Gastroesophageal sphincter (tissue), 4 donors: ENCODE data around the gene AEBP1. TPM values are rescaled to one million over a fixed set of nuclear protein-coding genes. Genes with fewer than 3 reads are reported as not detected.
A peak's percentile ranks its signal among the peaks of the same experiment; 100 is the strongest.

Source experiments
- ATAC-seq: fragments of 150-250 bp; one replicate; pipeline ENCODE4 v1.9.1; 2016; ENCODE audit warnings: mild to moderate bottlenecking, moderate library complexity
- H3K27ac ChIP-seq, 4 donors: fragments of 200-600 bp; sonication (generic) in 3 of 4; 1 replicate in 3 of 4; 2 replicates in 1 of 4; pipeline ENCODE4 v1.5.1; 2016 to 2019
- H3K27me3 ChIP-seq: fragments of 200-600 bp; sonication (generic); one replicate; pipeline ENCODE4 v1.5.1; 2019
- H3K36me3 ChIP-seq, 2 donors: fragments of 200-600 bp; sonication (generic); one replicate each; pipeline ENCODE4 v1.5.1; 2019; ENCODE audit warnings: control low read depth in 1 of 2
- H3K4me1 ChIP-seq, 3 donors: fragments of 200-600 bp; sonication (generic); 1 replicate in 2 of 3; 2 replicates in 1 of 3; pipeline ENCODE4 v1.5.1; 2016 to 2019; ENCODE audit warnings: control low read depth in 2 of 3
- H3K4me3 ChIP-seq, 2 donors: fragments of 200-600 bp; sonication (generic); one replicate each; pipeline ENCODE4 v1.5.1; 2019; ENCODE audit warnings: mild to moderate bottlenecking in 1 of 2, moderate library complexity in 1 of 2
- H3K9me3 ChIP-seq, 3 donors: fragments of 200-600 bp; sonication (generic); one replicate each; pipeline ENCODE4 v1.5.1; 2017 to 2019; ENCODE audit warnings: control low read depth in 2 of 3
- EP300 ChIP-seq: sonication (generic); formaldehyde crosslinking; IDR thresholded peaks from one replicate; pipeline ENCODE4 v1.6.1; 2017; ENCODE audit warnings: antibody characterized with exemption, mild to moderate bottlenecking
- POLR2A ChIP-seq, 2 donors: fragments of 450-650 bp; IDR thresholded peaks; one replicate each; pipeline ENCODE4 v1.6.1; 2017; ENCODE audit warnings: antibody characterized with exemption in 2 of 2, mild to moderate bottlenecking in 2 of 2, moderate library complexity in 1 of 2
- POLR2AphosphoS5 ChIP-seq: sonication (generic); formaldehyde crosslinking; IDR thresholded peaks from one replicate; pipeline ENCODE4 v1.6.1; 2017; ENCODE audit warnings: antibody characterized with exemption
- WGBS, 2 donors: methylation state at CpG; one replicate each; pipeline ENCODE4 v1.1.5; 2018; ENCODE audit warnings: low coverage in 1 of 2; 5-methylcytosine and 5-hydroxymethylcytosine counted together
- total RNA-seq, 4 donors: library from RNA; depleted of rRNA; stranded (reverse); fragments of >200 nt; gene quantifications; one replicate each; pipeline ENCODE4 v1.1.0, GENCODE V29; 2016
- TF ChIP-seq, protein P1 (sequence below), 4 experiments: fragments of 200-600 bp in 2 of 4; fragments of 450-650 bp in 2 of 4; sonication (generic) in 1 of 4; IDR thresholded peaks; one replicate each; pipeline ENCODE4 v1.5.1; 2017 to 2019; ENCODE audit warnings: antibody characterized with exemption in 4 of 4, mild to moderate bottlenecking in 2 of 4, moderate library complexity in 2 of 4

AEBP1 gene
- total RNA-seq, 4 donors from 2014 or later: 101 to 248 (median 171) TPM

DNA sequence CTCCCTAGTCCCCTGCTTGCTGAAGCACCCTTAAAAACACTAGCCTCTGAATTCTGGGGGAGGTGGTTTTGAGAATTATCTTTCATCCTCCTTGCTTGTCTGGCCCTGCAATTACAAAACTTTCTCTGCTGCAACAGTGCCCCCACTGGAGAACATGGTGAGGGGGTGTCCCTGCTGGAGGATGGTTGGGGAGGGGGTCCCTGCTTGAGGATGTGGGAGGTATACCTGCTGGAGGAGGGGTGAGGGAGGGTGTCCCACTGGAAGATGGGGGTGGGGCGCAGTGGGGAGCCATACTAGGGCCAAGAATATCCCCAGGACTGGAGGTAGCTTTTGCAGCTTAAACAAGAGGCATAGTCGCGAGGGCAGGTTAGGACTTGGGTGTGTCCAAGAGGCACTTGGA, 18.6 kb upstream of the AEBP1 start:
- ATAC-seq: no peak
- Histone ChIP-seq H3K27me3 (no peaks in the 10 kb centered on the region), H3K9me3 (no peaks in the 10 kb centered on the region), H3K27ac (peak overlapping the region in 3 of 4 donors; percentile 41 to 94 (median 88)), H3K36me3 (peaks cover 0 to 4% of the 10 kb centered on the region in 2 donors), H3K4me3 (no peak overlapping the region), H3K4me1 (peaks cover 0 to 76% (median 41%) of the 10 kb centered on the region in 3 donors)
- WGBS, 2 donors: 77 to 92% methylated on average over 2 of the region's 3 CpGs
- TF ChIP-seq EP300 (no peak), POLR2A (IDR thresholded peaks at IDR 0.05) (no peak)
- TF ChIP-seq, protein P1, sequence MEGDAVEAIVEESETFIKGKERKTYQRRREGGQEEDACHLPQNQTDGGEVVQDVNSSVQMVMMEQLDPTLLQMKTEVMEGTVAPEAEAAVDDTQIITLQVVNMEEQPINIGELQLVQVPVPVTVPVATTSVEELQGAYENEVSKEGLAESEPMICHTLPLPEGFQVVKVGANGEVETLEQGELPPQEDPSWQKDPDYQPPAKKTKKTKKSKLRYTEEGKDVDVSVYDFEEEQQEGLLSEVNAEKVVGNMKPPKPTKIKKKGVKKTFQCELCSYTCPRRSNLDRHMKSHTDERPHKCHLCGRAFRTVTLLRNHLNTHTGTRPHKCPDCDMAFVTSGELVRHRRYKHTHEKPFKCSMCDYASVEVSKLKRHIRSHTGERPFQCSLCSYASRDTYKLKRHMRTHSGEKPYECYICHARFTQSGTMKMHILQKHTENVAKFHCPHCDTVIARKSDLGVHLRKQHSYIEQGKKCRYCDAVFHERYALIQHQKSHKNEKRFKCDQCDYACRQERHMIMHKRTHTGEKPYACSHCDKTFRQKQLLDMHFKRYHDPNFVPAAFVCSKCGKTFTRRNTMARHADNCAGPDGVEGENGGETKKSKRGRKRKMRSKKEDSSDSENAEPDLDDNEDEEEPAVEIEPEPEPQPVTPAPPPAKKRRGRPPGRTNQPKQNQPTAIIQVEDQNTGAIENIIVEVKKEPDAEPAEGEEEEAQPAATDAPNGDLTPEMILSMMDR (IDR thresholded peaks at IDR 0.05): no peak

DNA sequence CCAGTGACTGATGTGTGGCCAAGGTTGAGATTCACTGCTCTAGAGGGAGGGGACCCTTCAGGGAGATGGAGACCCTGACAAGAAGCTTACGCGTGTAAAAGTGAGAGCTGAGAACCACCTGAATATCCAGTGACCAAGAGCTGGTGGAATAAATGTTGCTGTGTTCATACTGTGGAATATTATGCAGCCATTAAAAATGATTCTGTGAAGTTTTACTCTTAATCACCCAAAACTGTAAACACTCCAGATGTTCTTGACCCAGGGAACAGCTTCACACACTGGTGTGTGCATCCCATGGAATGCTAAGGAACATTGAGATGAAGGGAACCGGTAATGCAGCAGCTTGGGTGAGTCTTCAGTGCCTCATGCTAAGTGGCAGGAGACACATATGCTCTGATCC, 17.5 kb upstream of the AEBP1 start:
- WGBS, 2 donors: 100% methylated on average over 3 of the region's 3 CpGs
- Histone ChIP-seq H3K27ac (peak overlapping the region in 3 of 4 donors; percentile 88 to 94 (median 89)), H3K27me3 (no peaks in the 10 kb centered on the region), H3K4me3 (no peak overlapping the region), H3K9me3 (no peaks in the 10 kb centered on the region), H3K4me1 (peaks cover 0 to 76% (median 32%) of the 10 kb centered on the region in 3 donors), H3K36me3 (no peaks in the 10 kb centered on the region)
- TF ChIP-seq POLR2AphosphoS5 (no peak), POLR2A (IDR thresholded peaks at IDR 0.05) (no peak), EP300 (no peak)
- TF ChIP-seq, protein P1 (IDR thresholded peaks at IDR 0.05): no peak
- no peak for ATAC-seq

GRCh38 chr7:44087911-44088838, 16.0 kb upstream of the AEBP1 start:
- WGBS, 2 donors: 18 to 20% methylated on average over 14 to 19 of the region's 20 CpGs
- no peak overlapping the region for H3K4me3 ChIP-seq
- ATAC-seq: peak; percentile 74

GRCh38 chr7:44093102-44093641, 11.0 kb upstream of the AEBP1 start:
- Histone ChIP-seq H3K27ac (peak overlapping the region in 2 of 4 donors; percentile 27 to 30), H3K36me3 (no peaks in the 10 kb centered on the region), H3K4me1 (peaks cover 0 to 66% (median 18%) of the 10 kb centered on the region in 3 donors), H3K27me3 (no peaks in the 10 kb centered on the region), H3K9me3 (no peaks in the 10 kb centered on the region), H3K4me3 (no peak overlapping the region)
- 70 to 91% methylated on average over 2 to 4 of the region's 6 CpGs for WGBS, 2 donors
- TF ChIP-seq POLR2AphosphoS5 (no peak), EP300 (no peak)
- no peak for ATAC-seq

More at GRCh38 chr7:44087911-44088838, 16.0 kb upstream of the AEBP1 start:
- no peaks in the 10 kb centered on the region for H3K27me3 ChIP-seq
- TF ChIP-seq POLR2A (IDR thresholded peaks at IDR 0.05) (no peak), POLR2AphosphoS5 (peak; percentile 48)
- H3K36me3 ChIP-seq: no peaks in the 10 kb centered on the region
- H3K4me1 ChIP-seq: peaks cover 0 to 79% (median 32%) of the 10 kb centered on the region in 3 donors
- H3K27ac ChIP-seq: peak overlapping the region; percentile 77 to 94 (median 88)
- H3K9me3 ChIP-seq: no peaks in the 10 kb centered on the region

- no peak for ATAC-seq
- WGBS, 2 donors: 33 to 42% methylated on average over 2 of the region's 2 CpGs
- Histone ChIP-seq H3K4me3 (no peak overlapping the region), H3K9me3 (no peaks in the 10 kb centered on the region), H3K4me1 (peaks cover 0 to 56% (median 12%) of the 10 kb centered on the region in 3 donors), H3K36me3 (no peaks in the 10 kb centered on the region), H3K27me3 (no peaks in the 10 kb centered on the region), H3K27ac (peak overlapping the region in 3 of 4 donors; percentile 27 to 60 (median 30))
- TF ChIP-seq, protein P1 (IDR thresholded peaks at IDR 0.05): no peak
- TF ChIP-seq POLR2A (IDR thresholded peaks at IDR 0.05): no peak
- TF ChIP-seq POLR2AphosphoS5: no peak
- no peak for TF ChIP-seq EP300
These were observed 9.8 kb upstream of the AEBP1 start for GRCh38 chr7:44094365-44094764.
